PFSK-1 (cell line): ENCODE results near the gene GNAT2.

Experiments
- FOXP2 ChIP-seq: optimal IDR thresholded peaks from 2 replicates; pipeline ENCODE3; 2011; ENCODE audit warnings: borderline replicate concordance, control low read depth, inconsistent platforms; ENCODE audit not compliant: insufficient read depth; ENCODE audit errors: extremely low read length, extremely low read depth
- POLR2AphosphoS5 ChIP-seq: IDR thresholded peaks from 2 replicates; pipeline ENCODE4 v1.6.1; 2012; ENCODE audit warnings: low read depth, mild to moderate bottlenecking, control low read depth, low read length, moderate library complexity
- SIN3A ChIP-seq: IDR thresholded peaks from 2 replicates; pipeline ENCODE4 v1.6.1; 2012; ENCODE audit warnings: mild to moderate bottlenecking, low read length, moderate library complexity, borderline replicate concordance; ENCODE audit not compliant: insufficient read depth
- TAF1 ChIP-seq: IDR thresholded peaks from 2 replicates; pipeline ENCODE4 v1.6.1; 2012; ENCODE audit warnings: low read length, control low read depth, borderline replicate concordance; ENCODE audit not compliant: insufficient read depth
- TF ChIP-seq, protein P1 (sequence below), 2 experiments: IDR thresholded peaks; 2 replicates each; pipeline versions ENCODE4 v1.6.1 to v1.8.0; 2011 to 2012; ENCODE audit warnings: low read depth in 2 of 2, low read length in 2 of 2, control low read depth in 1 of 2, inconsistent platforms in 1 of 2, mild to moderate bottlenecking in 1 of 2, moderate library complexity in 1 of 2; ENCODE audit not compliant: insufficient read depth in 1 of 2

GNAT2 gene

GRCh38 chr1:109595531-109595930 lies 23.9 kb downstream of the GNAT2 start:
- TF ChIP-seq SIN3A, result no peak
- TF ChIP-seq FOXP2, result no peak
- TF ChIP-seq POLR2AphosphoS5, result no peak
- no peak for TF ChIP-seq TAF1
- TF ChIP-seq, protein P1, sequence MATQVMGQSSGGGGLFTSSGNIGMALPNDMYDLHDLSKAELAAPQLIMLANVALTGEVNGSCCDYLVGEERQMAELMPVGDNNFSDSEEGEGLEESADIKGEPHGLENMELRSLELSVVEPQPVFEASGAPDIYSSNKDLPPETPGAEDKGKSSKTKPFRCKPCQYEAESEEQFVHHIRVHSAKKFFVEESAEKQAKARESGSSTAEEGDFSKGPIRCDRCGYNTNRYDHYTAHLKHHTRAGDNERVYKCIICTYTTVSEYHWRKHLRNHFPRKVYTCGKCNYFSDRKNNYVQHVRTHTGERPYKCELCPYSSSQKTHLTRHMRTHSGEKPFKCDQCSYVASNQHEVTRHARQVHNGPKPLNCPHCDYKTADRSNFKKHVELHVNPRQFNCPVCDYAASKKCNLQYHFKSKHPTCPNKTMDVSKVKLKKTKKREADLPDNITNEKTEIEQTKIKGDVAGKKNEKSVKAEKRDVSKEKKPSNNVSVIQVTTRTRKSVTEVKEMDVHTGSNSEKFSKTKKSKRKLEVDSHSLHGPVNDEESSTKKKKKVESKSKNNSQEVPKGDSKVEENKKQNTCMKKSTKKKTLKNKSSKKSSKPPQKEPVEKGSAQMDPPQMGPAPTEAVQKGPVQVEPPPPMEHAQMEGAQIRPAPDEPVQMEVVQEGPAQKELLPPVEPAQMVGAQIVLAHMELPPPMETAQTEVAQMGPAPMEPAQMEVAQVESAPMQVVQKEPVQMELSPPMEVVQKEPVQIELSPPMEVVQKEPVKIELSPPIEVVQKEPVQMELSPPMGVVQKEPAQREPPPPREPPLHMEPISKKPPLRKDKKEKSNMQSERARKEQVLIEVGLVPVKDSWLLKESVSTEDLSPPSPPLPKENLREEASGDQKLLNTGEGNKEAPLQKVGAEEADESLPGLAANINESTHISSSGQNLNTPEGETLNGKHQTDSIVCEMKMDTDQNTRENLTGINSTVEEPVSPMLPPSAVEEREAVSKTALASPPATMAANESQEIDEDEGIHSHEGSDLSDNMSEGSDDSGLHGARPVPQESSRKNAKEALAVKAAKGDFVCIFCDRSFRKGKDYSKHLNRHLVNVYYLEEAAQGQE (IDR thresholded peaks at IDR 0.05; ENCODE audit: insufficient read depth in 1 of 2, low read depth in 2 of 2, low read length in 2 of 2), result no peak

DNA sequence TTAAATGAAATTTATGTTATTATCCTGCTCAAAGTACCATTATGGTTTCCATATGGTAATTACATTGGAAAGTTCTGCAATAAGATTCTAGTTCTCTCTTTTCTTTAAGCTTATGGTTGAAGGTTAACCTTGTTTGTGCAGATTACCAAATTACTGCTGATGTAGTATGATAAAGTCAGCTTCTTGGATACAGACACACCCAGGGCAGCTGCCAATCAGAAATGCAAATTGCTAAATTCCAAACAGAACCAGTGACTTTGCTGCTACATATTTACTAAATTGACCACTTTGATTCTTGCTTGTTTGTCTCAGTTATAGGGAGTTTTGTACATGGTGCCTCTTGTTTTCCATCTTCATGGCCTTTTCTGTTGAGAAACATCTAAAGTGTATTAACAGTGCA lies 26.5 kb downstream of the GNAT2 start:
- TF ChIP-seq, protein P1 (IDR thresholded peaks at IDR 0.05; ENCODE audit: insufficient read depth in 1 of 2, low read depth in 2 of 2, low read length in 2 of 2), result no peak
- TF ChIP-seq SIN3A, result no peak
- no peak for TF ChIP-seq TAF1
- no peak for TF ChIP-seq FOXP2
- no peak for TF ChIP-seq POLR2AphosphoS5

DNA sequence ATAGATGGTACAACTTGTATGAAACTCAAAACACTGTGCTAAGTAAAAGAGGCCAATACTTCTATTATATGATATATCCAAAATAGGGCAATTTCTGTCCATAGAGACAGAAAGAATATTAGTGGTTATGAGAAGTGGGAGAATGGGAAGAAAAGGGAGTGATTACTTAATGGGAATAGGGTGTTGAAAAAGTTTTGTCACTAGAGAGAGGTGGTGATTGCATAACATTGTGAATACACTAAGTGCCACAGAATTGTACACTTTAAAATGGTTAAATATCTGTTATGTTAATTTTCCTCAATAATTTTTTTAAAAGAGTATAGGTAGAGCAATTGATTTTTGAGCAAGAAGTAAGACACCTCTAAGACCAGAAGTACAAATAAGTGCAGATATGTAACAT lies 29.7 kb downstream of the GNAT2 start:
- TF ChIP-seq, protein P1 (IDR thresholded peaks at IDR 0.05; ENCODE audit: insufficient read depth in 1 of 2, low read depth in 2 of 2, low read length in 2 of 2), result no peak
- TF ChIP-seq FOXP2 (no peak), TAF1 (no peak), POLR2AphosphoS5 (no peak), SIN3A (no peak)

DNA sequence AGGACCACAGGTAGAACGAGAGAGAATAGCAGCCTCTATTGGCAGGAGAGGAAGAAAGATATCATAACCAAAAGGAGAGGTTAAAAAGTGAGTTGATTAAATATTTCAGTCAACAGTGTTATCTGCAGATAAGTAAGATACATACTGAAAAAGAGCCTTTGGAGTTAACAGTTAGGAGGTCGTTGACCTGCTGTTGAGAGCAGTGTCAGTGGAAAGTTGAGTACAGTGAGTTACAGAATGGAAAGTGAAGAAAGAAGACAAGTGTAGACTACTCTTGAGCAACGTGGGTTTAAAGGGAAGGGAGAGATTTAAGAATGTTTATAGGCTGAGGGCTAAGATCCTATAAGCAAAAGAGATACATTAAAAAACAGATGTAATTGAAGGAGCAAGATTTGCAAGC lies 30.2 kb downstream of the GNAT2 start:
- no peak for TF ChIP-seq TAF1

GRCh38 chr1:109586055-109586454 lies 33.4 kb downstream of the GNAT2 start:
- TF ChIP-seq, protein P1 (IDR thresholded peaks at IDR 0.05; ENCODE audit: insufficient read depth in 1 of 2, low read depth in 2 of 2, low read length in 2 of 2), result no peak
- TF ChIP-seq SIN3A (no peak), POLR2AphosphoS5 (no peak), TAF1 (no peak), FOXP2 (no peak)

DNA sequence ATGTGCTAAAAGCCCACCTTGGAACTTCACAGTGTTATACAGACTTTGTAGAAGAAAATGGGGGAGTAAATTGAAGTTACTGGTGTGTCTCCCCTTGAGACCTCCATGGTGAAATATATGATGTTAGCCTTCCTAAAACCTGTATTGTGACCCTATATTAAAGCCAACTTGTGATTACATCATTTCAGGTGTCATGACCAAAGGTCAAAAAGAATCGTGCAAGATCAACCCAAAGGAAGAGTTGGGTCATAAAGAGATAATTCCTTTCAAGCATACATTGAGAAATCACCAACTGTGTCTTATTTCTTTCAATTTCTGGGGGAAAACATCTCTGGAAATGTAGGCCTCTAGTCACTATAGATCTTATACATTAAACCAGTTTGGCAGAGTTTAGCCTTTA lies 34.6 kb downstream of the GNAT2 start:
- TF ChIP-seq TAF1, result no peak
- no peak for TF ChIP-seq FOXP2
- TF ChIP-seq POLR2AphosphoS5, result no peak
- TF ChIP-seq SIN3A, result no peak
- TF ChIP-seq, protein P1 (IDR thresholded peaks at IDR 0.05; ENCODE audit: insufficient read depth in 1 of 2, low read depth in 2 of 2, low read length in 2 of 2), result no peak
